HepG2 (cell line): ENCODE measurements around the gene SMO. TPM values are rescaled to one million over a fixed set of nuclear protein-coding genes. Genes with fewer than 3 reads are reported as not detected.

Experiments used
- ATF2 ChIP-seq: sonication (generic); formaldehyde crosslinking; IDR thresholded peaks from 2 replicates; pipeline ENCODE4 v1.4.0; 2020; ENCODE audit warnings: missing genetic modification reagents
- CAMTA2 ChIP-seq: sonication (generic); formaldehyde crosslinking; IDR thresholded peaks from 2 replicates; pipeline ENCODE4 v1.4.0; 2020; ENCODE audit warnings: mild to moderate bottlenecking, missing genetic modification reagents, borderline replicate concordance
- ELF4 ChIP-seq: sonication (generic); formaldehyde crosslinking; IDR thresholded peaks from 2 replicates; pipeline ENCODE4 v1.5.0; 2020; ENCODE audit warnings: missing genetic modification reagents, mild to moderate bottlenecking, moderate library complexity, borderline replicate concordance
- HMGA1 ChIP-seq: sonication (generic); formaldehyde crosslinking; conservative IDR thresholded peaks from 2 replicates; pipeline ENCODE4 v1.4.0; 2020; ENCODE audit warnings: missing genetic modification reagents
- HNRNPUL1 ChIP-seq: fragments of 200-400 bp; formaldehyde crosslinking; IDR thresholded peaks from 2 replicates; pipeline ENCODE4 v1.6.1; 2017; ENCODE audit warnings: low read depth, mild to moderate bottlenecking, low read length, moderate library complexity
- MTERF4 ChIP-seq: sonication (generic); formaldehyde crosslinking; IDR thresholded peaks from 2 replicates; pipeline ENCODE4 v1.8.0; 2023; ENCODE audit warnings: mild to moderate bottlenecking, missing genetic modification reagents
- PHF21A ChIP-seq: sonication (generic); formaldehyde crosslinking; IDR thresholded peaks from 2 replicates; pipeline ENCODE4 v1.5.0; 2020; ENCODE audit warnings: mild to moderate bottlenecking, missing genetic modification reagents
- PITX1 ChIP-seq: sonication (generic); formaldehyde crosslinking; IDR thresholded peaks from 2 replicates; pipeline ENCODE4 v1.5.1; 2020; ENCODE audit warnings: mild to moderate bottlenecking, missing genetic modification reagents
- SRF ChIP-seq: IDR thresholded peaks from 2 replicates; pipeline ENCODE4 v1.6.1; 2011; ENCODE audit warnings: mild to moderate bottlenecking, low read depth, low read length, moderate library complexity
- TCF7 ChIP-seq: sonication (generic); IDR thresholded peaks from 2 replicates; pipeline ENCODE4 v1.6.1; 2016; ENCODE audit warnings: antibody characterized with exemption, low read depth
- WIZ ChIP-seq: sonication (generic); formaldehyde crosslinking; IDR thresholded peaks from 2 replicates; pipeline ENCODE4 v1.5.1; 2020; ENCODE audit warnings: mild to moderate bottlenecking, missing genetic modification reagents
- XBP1 ChIP-seq: sonication (generic); formaldehyde crosslinking; IDR thresholded peaks from 2 replicates; pipeline ENCODE4 v1.5.0; 2020; ENCODE audit warnings: missing genetic modification reagents
- ZBTB2 ChIP-seq: sonication (generic); formaldehyde crosslinking; IDR thresholded peaks from 2 replicates; pipeline ENCODE4 v1.8.0; 2022; ENCODE audit warnings: low read depth, missing genetic modification reagents
- ZEB1 ChIP-seq: IDR thresholded peaks from 2 replicates; pipeline ENCODE4 v1.6.1; 2012; ENCODE audit warnings: mild to moderate bottlenecking, low read depth, inconsistent platforms; ENCODE audit not compliant: insufficient replicate concordance
- ZNF230 ChIP-seq: sonication (generic); formaldehyde crosslinking; IDR thresholded peaks from 2 replicates; pipeline ENCODE4 v1.4.0; 2020; ENCODE audit warnings: mild to moderate bottlenecking, missing genetic modification reagents
- ZNF253 ChIP-seq: sonication (generic); formaldehyde crosslinking; IDR thresholded peaks from 2 replicates; pipeline ENCODE4 v1.8.0; 2022; ENCODE audit warnings: mild to moderate bottlenecking, missing genetic modification reagents, borderline replicate concordance
- ZNF354B ChIP-seq: sonication (generic); formaldehyde crosslinking; IDR thresholded peaks from 2 replicates; pipeline ENCODE4 v1.8.0; 2022; ENCODE audit warnings: mild to moderate bottlenecking, missing genetic modification reagents
- ZNF572 ChIP-seq: sonication (generic); formaldehyde crosslinking; IDR thresholded peaks from 2 replicates; pipeline ENCODE4 v1.5.1; 2020; ENCODE audit warnings: mild to moderate bottlenecking, missing genetic modification reagents
- ZNF577 ChIP-seq: sonication (generic); formaldehyde crosslinking; IDR thresholded peaks from 2 replicates; pipeline ENCODE4 v1.4.0; 2020; ENCODE audit warnings: mild to moderate bottlenecking, low read depth, missing genetic modification reagents, borderline replicate concordance
- ZNF629 ChIP-seq: sonication (generic); formaldehyde crosslinking; conservative IDR thresholded peaks from 2 replicates; pipeline ENCODE4 v1.5.0; 2020; ENCODE audit warnings: missing genetic modification reagents
- polyA plus RNA-seq, 8 experiments: library from polyadenylated mRNA; depleted of rRNA in 3 of 8; stranded (reverse) in 7 of 8; unstranded in 1 of 8; fragments of >200 nt; fragmentation: Illumina TruSeq in 4 of 8; extraction: Trizol in 4 of 8; gene quantifications; 2 replicates each; pipeline versions ENCODE4 v1.2.1 to v1.2.3, GENCODE V29; 2011 to 2016; ENCODE audit warnings: low read depth in 4 of 8, missing spikeins in 1 of 8, mixed read lengths in 1 of 8; ENCODE audit not compliant: insufficient read depth in 1 of 8
- total RNA-seq, 5 experiments: library from RNA; depleted of rRNA; stranded (reverse); fragments of >200 nt; fragmentation: Illumina TruSeq; extraction: Trizol; gene quantifications; 2 replicates each; pipeline ENCODE4 v1.2.3, GENCODE V29; 2016; ENCODE audit warnings: low read depth in 1 of 5
- TF ChIP-seq, protein P1 (sequence below): sonication (generic); formaldehyde crosslinking; IDR thresholded peaks from 2 replicates; pipeline ENCODE4 v1.8.1; 2023; ENCODE audit warnings: missing genetic modification reagents, mild to moderate bottlenecking, borderline replicate concordance
- TF ChIP-seq, protein P2 (sequence below), 2 experiments: IDR thresholded peaks; 2 replicates each; pipeline ENCODE4 v1.6.1; 2011 to 2012; ENCODE audit warnings: low read length in 2 of 2, borderline replicate concordance in 1 of 2, low read depth in 1 of 2, mild to moderate bottlenecking in 1 of 2, moderate library complexity in 1 of 2
- TF ChIP-seq, protein P3 (sequence below): sonication (generic); formaldehyde crosslinking; IDR thresholded peaks from 2 replicates; pipeline ENCODE4 v1.4.0; 2020; ENCODE audit warnings: missing genetic modification reagents

SMO gene
- total and polyA plus RNA-seq, 2 of the 13 experiments (the other 11 are each of a cell fraction or from before 2014, with no cell fraction given): 23.8 to 32.3 TPM

DNA sequence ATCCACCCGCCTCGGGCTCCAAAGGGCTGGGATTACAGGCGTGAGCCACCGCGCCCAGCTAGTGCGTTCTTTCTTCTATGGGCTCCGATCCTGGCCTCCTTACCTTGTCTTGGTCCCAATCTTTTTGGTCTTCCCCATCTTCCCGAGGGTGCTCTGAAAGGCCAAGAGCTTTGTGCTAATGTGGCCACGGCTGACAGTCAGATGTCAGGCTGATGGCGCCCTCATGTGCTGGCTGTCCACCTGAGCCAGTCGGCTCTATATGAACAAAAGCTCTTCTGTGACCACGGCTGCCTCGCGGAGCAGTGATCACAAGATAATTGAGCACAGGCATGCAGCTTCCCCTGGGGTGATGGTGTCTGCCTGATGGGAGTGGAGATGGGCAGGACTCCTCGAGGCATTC, 25.4 kb downstream of the SMO start (continued):
- TF ChIP-seq, protein P1, sequence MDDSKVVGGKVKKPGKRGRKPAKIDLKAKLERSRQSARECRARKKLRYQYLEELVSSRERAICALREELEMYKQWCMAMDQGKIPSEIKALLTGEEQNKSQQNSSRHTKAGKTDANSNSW (CRISPR knock-in tag): no peak
- TF ChIP-seq ZNF230 (CRISPR knock-in tag) (no peak), WIZ (CRISPR knock-in tag) (no peak), PHF21A (CRISPR knock-in tag) (no peak), SRF (no peak), PITX1 (CRISPR knock-in tag) (no peak), ZNF354B (CRISPR knock-in tag) (0 out of 2 replicates have a peak, but pooled peaks have one; percentile 21), ZNF572 (CRISPR knock-in tag) (no peak), ELF4 (CRISPR knock-in tag) (no peak), CAMTA2 (CRISPR knock-in tag) (no peak), XBP1 (CRISPR knock-in tag) (no peak), ATF2 (CRISPR knock-in tag) (peak; percentile 29; the same call in 1 of the 2 replicates), HNRNPUL1 (no peak), ZBTB2 (CRISPR knock-in tag) (no peak), MTERF4 (CRISPR knock-in tag) (no peak), HMGA1 (no peak), ZNF253 (CRISPR knock-in tag) (no peak), ZNF577 (CRISPR knock-in tag) (no peak), ZNF629 (CRISPR knock-in tag) (no peak), TCF7 (no peak), ZEB1 (no peak)
- TF ChIP-seq, protein P2, sequence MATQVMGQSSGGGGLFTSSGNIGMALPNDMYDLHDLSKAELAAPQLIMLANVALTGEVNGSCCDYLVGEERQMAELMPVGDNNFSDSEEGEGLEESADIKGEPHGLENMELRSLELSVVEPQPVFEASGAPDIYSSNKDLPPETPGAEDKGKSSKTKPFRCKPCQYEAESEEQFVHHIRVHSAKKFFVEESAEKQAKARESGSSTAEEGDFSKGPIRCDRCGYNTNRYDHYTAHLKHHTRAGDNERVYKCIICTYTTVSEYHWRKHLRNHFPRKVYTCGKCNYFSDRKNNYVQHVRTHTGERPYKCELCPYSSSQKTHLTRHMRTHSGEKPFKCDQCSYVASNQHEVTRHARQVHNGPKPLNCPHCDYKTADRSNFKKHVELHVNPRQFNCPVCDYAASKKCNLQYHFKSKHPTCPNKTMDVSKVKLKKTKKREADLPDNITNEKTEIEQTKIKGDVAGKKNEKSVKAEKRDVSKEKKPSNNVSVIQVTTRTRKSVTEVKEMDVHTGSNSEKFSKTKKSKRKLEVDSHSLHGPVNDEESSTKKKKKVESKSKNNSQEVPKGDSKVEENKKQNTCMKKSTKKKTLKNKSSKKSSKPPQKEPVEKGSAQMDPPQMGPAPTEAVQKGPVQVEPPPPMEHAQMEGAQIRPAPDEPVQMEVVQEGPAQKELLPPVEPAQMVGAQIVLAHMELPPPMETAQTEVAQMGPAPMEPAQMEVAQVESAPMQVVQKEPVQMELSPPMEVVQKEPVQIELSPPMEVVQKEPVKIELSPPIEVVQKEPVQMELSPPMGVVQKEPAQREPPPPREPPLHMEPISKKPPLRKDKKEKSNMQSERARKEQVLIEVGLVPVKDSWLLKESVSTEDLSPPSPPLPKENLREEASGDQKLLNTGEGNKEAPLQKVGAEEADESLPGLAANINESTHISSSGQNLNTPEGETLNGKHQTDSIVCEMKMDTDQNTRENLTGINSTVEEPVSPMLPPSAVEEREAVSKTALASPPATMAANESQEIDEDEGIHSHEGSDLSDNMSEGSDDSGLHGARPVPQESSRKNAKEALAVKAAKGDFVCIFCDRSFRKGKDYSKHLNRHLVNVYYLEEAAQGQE (IDR thresholded peaks at IDR 0.05; ENCODE audit: borderline replicate concordance in 1 of 2, low read depth in 1 of 2, low read length in 2 of 2): no peak
- TF ChIP-seq, protein P3, sequence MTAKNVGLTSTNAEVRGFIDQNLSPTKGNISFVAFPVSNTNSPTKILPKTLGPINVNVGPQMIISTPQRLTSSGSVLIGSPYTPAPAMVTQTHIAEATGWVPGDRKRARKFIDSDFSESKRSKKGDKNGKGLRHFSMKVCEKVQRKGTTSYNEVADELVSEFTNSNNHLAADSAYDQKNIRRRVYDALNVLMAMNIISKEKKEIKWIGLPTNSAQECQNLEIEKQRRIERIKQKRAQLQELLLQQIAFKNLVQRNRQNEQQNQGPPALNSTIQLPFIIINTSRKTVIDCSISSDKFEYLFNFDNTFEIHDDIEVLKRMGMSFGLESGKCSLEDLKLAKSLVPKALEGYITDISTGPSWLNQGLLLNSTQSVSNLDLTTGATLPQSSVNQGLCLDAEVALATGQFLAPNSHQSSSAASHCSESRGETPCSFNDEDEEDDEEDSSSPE (CRISPR knock-in tag): no peak
